WTC11 (cell line): ENCODE measurements around the gene RHOBTB3. TPM values are rescaled to one million over a fixed set of nuclear protein-coding genes. Genes with fewer than 3 reads are reported as not detected.

Source experiments
- ATAC-seq: fragments of 200-7000 bp; cut with Tn5 transposase; 2 replicates; pipeline ENCODE4 v1.10.0; 2021; ENCODE audit warnings: mild to moderate bottlenecking, moderate library complexity
- CTCF ChIA-PET: fragments of 300-600 bp; sonication (Branson Sonifier 250); formaldehyde crosslinking; loops from one replicate; lab custom pipeline; 2021; ENCODE audit warnings: antibody characterized with exemption; lab: Charles Lee
- POLR2A ChIA-PET: fragments of 350-600 bp; sonication (Branson Sonifier 250); formaldehyde crosslinking; loops from one replicate; lab custom pipeline; 2021; ENCODE audit warnings: antibody characterized with exemption; lab: Charles Lee
- DNase-seq: peaks from one replicate; pipeline ENCODE4 v3.0.0; 2021; ENCODE audit warnings: low spot score
- H3K27ac Mint-ChIP-seq: 2 replicates; pipeline ENCODE4 v1.8.0; 2021; ENCODE audit warnings: mixed read lengths
- H3K27me3 Mint-ChIP-seq: 2 replicates; pipeline ENCODE4 v1.8.0; 2021; ENCODE audit warnings: low read depth, mild to moderate bottlenecking, moderate library complexity, mixed read lengths
- H3K36me3 Mint-ChIP-seq: 2 replicates; pipeline ENCODE4 v1.8.0; 2021; ENCODE audit warnings: mixed read lengths
- H3K4me1 Mint-ChIP-seq: 2 replicates; pipeline ENCODE4 v1.8.0; 2022; ENCODE audit warnings: mixed read lengths
- H3K4me3 Mint-ChIP-seq: 2 replicates; pipeline ENCODE4 v1.8.0; 2021; ENCODE audit warnings: mild to moderate bottlenecking, moderate library complexity, mixed read lengths
- H3K9me3 Mint-ChIP-seq: 2 replicates; pipeline ENCODE4 v1.8.0; 2021; ENCODE audit warnings: mixed read lengths
- ARID4B ChIP-seq: sonication (generic); formaldehyde crosslinking; IDR thresholded peaks from 2 replicates; pipeline ENCODE4 v1.8.0; 2023; ENCODE audit warnings: missing genetic modification reagents, mild to moderate bottlenecking, borderline replicate concordance
- ATF1 ChIP-seq: sonication (generic); formaldehyde crosslinking; IDR thresholded peaks from 2 replicates; pipeline ENCODE4 v1.8.1; 2023; ENCODE audit warnings: mild to moderate bottlenecking, moderate library complexity, missing genetic modification reagents
- EMX1 ChIP-seq: fragments of 250-450 bp; sonication (Bioruptor Pico); IDR thresholded peaks from 2 replicates; pipeline ENCODE4 v1.8.0; 2021; ENCODE audit warnings: mild to moderate bottlenecking
- HMGXB4 ChIP-seq: sonication (generic); formaldehyde crosslinking; IDR thresholded peaks from 2 replicates; pipeline ENCODE4 v1.8.1; 2023; ENCODE audit warnings: mild to moderate bottlenecking, moderate library complexity, missing genetic modification reagents
- NR1H2 ChIP-seq: sonication (generic); formaldehyde crosslinking; IDR thresholded peaks from 2 replicates; pipeline ENCODE4 v1.9.0; 2021; ENCODE audit warnings: mild to moderate bottlenecking, moderate library complexity, missing genetic modification reagents
- NR2C2 ChIP-seq: sonication (generic); formaldehyde crosslinking; IDR thresholded peaks from 2 replicates; pipeline ENCODE4 v1.8.0; 2022; ENCODE audit warnings: mild to moderate bottlenecking, missing genetic modification reagents
- PRRX2 ChIP-seq: fragments of 250-450 bp; sonication (Bioruptor Pico); IDR thresholded peaks from 2 replicates; pipeline ENCODE4 v1.8.0; 2021; ENCODE audit warnings: mild to moderate bottlenecking
- TP53 ChIP-seq: sonication (generic); formaldehyde crosslinking; IDR thresholded peaks from 2 replicates; pipeline ENCODE4 v1.8.1; 2023; ENCODE audit warnings: mild to moderate bottlenecking, missing genetic modification reagents
- ZNF263 ChIP-seq: sonication (generic); formaldehyde crosslinking; IDR thresholded peaks from 2 replicates; pipeline ENCODE4 v1.8.1; 2022; ENCODE audit warnings: low read depth, mild to moderate bottlenecking, moderate library complexity, missing genetic modification reagents
- total RNA-seq: library from RNA; stranded (reverse); gene quantifications from 3 replicates; pipeline ENCODE4 v1.2.3, GENCODE V29; 2021
- TF ChIP-seq, protein P1 (sequence below): sonication (generic); formaldehyde crosslinking; IDR thresholded peaks from 2 replicates; pipeline ENCODE4 v1.8.0; 2022; ENCODE audit warnings: mild to moderate bottlenecking, missing genetic modification reagents
- TF ChIP-seq, protein P2 (sequence below): fragments of 250-450 bp; sonication (Bioruptor Pico); IDR thresholded peaks from 2 replicates; pipeline ENCODE4 v1.9.0; 2021; ENCODE audit warnings: mild to moderate bottlenecking
- TF ChIP-seq, protein P3 (sequence below): sonication (generic); formaldehyde crosslinking; IDR thresholded peaks from 2 replicates; pipeline ENCODE4 v1.8.0; 2023; ENCODE audit warnings: missing genetic modification reagents
- TF ChIP-seq, protein P4 (sequence below): sonication (generic); formaldehyde crosslinking; conservative IDR thresholded peaks from 2 replicates; pipeline ENCODE4 v1.8.1; 2023; ENCODE audit warnings: mild to moderate bottlenecking, low read depth, missing genetic modification reagents, moderate library complexity

Gene RHOBTB3
- total RNA-seq, 1 experiment from 2014 or later: 13.8 TPM

DNA sequence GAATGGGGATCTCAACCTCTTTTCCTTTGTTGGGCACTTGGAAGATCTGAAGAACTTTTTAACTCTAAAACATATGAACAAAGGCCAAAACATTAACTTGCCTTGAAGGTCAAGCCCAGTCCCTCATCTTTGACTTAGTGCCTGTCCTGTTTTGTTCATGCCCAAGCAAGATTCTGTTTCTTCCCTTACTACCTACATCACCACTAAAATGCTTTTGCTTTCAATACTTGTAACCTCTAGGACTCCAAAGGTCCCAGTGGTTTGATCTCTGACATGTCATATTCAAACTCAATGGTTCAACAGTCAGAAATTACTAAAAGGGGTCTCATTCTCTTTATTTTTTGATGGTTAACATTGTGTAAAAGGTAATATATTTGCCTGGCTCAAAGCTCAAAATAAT lies 67.4 kb downstream of the RHOBTB3 start:
- Mint-ChIP-seq H3K9me3 (peaks cover 4% of the 10 kb centered on the region; the same call in 1 of the 2 replicates), H3K27me3 (no peaks in the 10 kb centered on the region), H3K27ac (no peak overlapping the region), H3K4me1 (no peaks in the 10 kb centered on the region), H3K36me3 (no peaks in the 10 kb centered on the region), H3K4me3 (no peak overlapping the region)
- TF ChIP-seq, protein P1, sequence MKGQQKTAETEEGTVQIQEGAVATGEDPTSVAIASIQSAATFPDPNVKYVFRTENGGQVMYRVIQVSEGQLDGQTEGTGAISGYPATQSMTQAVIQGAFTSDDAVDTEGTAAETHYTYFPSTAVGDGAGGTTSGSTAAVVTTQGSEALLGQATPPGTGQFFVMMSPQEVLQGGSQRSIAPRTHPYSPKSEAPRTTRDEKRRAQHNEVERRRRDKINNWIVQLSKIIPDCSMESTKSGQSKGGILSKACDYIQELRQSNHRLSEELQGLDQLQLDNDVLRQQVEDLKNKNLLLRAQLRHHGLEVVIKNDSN: no peak
- no peak for TF ChIP-seq NR1H2 (CRISPR knock-in tag)
- TF ChIP-seq, protein P2, sequence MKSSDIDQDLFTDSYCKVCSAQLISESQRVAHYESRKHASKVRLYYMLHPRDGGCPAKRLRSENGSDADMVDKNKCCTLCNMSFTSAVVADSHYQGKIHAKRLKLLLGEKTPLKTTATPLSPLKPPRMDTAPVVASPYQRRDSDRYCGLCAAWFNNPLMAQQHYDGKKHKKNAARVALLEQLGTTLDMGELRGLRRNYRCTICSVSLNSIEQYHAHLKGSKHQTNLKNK (CRISPR knock-in tag): no peak
- no peak for TF ChIP-seq ZNF263 (CRISPR knock-in tag)
- TF ChIP-seq NR2C2: no peak
- TF ChIP-seq, protein P3, sequence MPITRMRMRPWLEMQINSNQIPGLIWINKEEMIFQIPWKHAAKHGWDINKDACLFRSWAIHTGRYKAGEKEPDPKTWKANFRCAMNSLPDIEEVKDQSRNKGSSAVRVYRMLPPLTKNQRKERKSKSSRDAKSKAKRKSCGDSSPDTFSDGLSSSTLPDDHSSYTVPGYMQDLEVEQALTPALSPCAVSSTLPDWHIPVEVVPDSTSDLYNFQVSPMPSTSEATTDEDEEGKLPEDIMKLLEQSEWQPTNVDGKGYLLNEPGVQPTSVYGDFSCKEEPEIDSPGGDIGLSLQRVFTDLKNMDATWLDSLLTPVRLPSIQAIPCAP: no peak
- TF ChIP-seq PRRX2 (CRISPR knock-in tag): no peak
- TF ChIP-seq EMX1 (CRISPR knock-in tag): no peak
- no peak for TF ChIP-seq HMGXB4 (CRISPR knock-in tag)
- no peak for TF ChIP-seq ARID4B (CRISPR knock-in tag)
- TF ChIP-seq ATF1: no peak
- TF ChIP-seq, protein P4, sequence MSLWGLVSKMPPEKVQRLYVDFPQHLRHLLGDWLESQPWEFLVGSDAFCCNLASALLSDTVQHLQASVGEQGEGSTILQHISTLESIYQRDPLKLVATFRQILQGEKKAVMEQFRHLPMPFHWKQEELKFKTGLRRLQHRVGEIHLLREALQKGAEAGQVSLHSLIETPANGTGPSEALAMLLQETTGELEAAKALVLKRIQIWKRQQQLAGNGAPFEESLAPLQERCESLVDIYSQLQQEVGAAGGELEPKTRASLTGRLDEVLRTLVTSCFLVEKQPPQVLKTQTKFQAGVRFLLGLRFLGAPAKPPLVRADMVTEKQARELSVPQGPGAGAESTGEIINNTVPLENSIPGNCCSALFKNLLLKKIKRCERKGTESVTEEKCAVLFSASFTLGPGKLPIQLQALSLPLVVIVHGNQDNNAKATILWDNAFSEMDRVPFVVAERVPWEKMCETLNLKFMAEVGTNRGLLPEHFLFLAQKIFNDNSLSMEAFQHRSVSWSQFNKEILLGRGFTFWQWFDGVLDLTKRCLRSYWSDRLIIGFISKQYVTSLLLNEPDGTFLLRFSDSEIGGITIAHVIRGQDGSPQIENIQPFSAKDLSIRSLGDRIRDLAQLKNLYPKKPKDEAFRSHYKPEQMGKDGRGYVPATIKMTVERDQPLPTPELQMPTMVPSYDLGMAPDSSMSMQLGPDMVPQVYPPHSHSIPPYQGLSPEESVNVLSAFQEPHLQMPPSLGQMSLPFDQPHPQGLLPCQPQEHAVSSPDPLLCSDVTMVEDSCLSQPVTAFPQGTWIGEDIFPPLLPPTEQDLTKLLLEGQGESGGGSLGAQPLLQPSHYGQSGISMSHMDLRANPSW (CRISPR knock-in tag): no peak
- CTCF ChIA-PET: no interaction called here
- DNase-seq (no peak), ATAC-seq (no peak)
- POLR2A ChIA-PET: no interaction called here

DNA sequence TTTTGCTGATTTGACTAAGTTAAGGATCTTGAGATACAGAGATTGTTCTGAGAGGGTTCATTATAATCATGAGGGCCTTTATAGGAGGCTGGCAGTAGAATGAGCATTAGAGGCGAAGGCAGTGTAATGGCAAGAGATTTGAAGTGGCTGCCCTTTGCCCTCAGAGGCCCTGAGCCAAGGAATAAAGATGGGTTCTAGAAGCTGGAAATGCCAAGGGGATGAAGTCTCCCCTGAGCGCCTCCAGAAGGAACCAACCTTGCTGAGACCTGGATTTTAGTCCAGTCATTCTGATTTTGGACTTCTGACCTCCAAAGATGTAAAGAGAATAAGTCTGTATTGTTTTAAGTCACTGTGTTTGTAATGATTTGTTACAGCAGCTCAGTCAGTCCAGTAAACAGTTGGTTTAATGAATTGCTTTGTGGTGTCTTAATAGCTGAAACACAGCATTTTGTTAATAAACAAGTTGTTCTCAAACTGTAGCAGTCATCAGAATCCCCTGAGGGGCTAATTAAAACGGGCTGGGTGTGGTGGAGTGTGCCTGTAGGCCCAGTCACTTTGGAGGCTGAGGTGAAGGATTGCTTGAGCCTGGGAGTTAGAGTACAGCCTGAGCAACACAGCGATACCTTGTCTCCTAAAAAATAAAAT lies 68.2 kb downstream of the RHOBTB3 start:
- no peaks in the 10 kb centered on the region for H3K36me3 Mint-ChIP-seq
- no peaks in the 10 kb centered on the region for H3K27me3 Mint-ChIP-seq
- POLR2A ChIA-PET: no interaction called here
- no peak overlapping the region for H3K4me3 Mint-ChIP-seq
- CTCF ChIA-PET: no interaction called here
- H3K4me1 Mint-ChIP-seq: no peaks in the 10 kb centered on the region
- H3K9me3 Mint-ChIP-seq: peaks cover 7% of the 10 kb centered on the region; the same call in 1 of the 2 replicates
- ATAC-seq: no peak
- no peak for TF ChIP-seq TP53 (CRISPR knock-in tag)
- TF ChIP-seq, all 79 proteins: peak for 0
- DNase-seq: no peak
- H3K27ac Mint-ChIP-seq: no peak overlapping the region
